Bronchial epithelial cell (primary cell): ENCODE data around the gene SYCP2. TPM values are rescaled to one million over a fixed set of nuclear protein-coding genes. Genes with fewer than 3 reads are reported as not detected.
"Not testable (repeated sequence)": the region's sequence is repeated elsewhere in the genome, so short reads cannot be mapped to it uniquely, and the experiment has no call there.

Experiments used
- DNase-seq: peaks from one replicate; pipeline ENCODE4 v3.0.0-alpha.2; 2010; ENCODE audit warnings: low read depth
- FAIRE-seq: peaks from 2 replicates; lab custom pipeline; 2011; peaks lifted over from hg19 to GRCh38; lab: Jason Lieb, UNC
- H3K27me3 ChIP-seq: 2 replicates; pipeline ENCODE4 v1.5.1; 2011; ENCODE audit warnings: low read length; ENCODE audit not compliant: control insufficient read depth, insufficient read depth
- H3K36me3 ChIP-seq: 2 replicates; pipeline ENCODE4 v1.5.1; 2011; ENCODE audit warnings: low read length; ENCODE audit not compliant: control insufficient read depth, insufficient read depth
- H3K4me3 ChIP-seq: 2 replicates; pipeline ENCODE4 v1.5.1; 2011; ENCODE audit warnings: mild to moderate bottlenecking, low read depth, low read length, control low read depth
- total RNA-seq: library from RNA; depleted of rRNA; stranded (reverse); fragments of >200 nt; gene quantifications from 2 replicates; pipeline ENCODE4 v1.2.1, GENCODE V29; 2014
- TF ChIP-seq, protein P1 (sequence below): IDR thresholded peaks from 2 replicates; pipeline ENCODE4 v1.5.1; 2011; ENCODE audit warnings: mild to moderate bottlenecking, moderate library complexity, low read length, control low read depth, inconsistent platforms; ENCODE audit not compliant: insufficient read depth, severe bottlenecking

SYCP2 gene
- total RNA-seq, 1 donor from 2014 or later = 0.26 TPM

DNA sequence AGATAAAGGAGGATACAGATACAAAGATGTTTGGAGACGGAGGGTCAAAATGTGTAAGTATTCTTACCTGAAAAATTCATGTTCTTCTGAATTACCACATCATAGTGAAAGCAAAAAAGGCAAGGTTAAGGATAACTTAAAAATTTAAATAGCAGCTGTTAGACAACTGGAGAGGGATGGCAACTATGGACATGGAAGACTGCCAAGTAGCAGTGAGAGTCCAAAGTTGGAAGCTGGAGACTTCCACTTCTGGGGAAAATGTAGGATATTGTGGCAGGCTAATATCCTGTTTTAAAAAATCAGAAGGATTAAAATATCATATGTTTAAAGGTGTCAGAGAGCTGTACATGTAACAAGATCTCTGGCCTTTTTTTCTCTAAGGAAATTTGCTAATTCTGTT, 29.8 kb downstream of the SYCP2 start:
- TF ChIP-seq, protein P1, sequence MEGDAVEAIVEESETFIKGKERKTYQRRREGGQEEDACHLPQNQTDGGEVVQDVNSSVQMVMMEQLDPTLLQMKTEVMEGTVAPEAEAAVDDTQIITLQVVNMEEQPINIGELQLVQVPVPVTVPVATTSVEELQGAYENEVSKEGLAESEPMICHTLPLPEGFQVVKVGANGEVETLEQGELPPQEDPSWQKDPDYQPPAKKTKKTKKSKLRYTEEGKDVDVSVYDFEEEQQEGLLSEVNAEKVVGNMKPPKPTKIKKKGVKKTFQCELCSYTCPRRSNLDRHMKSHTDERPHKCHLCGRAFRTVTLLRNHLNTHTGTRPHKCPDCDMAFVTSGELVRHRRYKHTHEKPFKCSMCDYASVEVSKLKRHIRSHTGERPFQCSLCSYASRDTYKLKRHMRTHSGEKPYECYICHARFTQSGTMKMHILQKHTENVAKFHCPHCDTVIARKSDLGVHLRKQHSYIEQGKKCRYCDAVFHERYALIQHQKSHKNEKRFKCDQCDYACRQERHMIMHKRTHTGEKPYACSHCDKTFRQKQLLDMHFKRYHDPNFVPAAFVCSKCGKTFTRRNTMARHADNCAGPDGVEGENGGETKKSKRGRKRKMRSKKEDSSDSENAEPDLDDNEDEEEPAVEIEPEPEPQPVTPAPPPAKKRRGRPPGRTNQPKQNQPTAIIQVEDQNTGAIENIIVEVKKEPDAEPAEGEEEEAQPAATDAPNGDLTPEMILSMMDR = no peak
- Histone ChIP-seq H3K36me3 (no peaks in the 10 kb centered on the region), H3K27me3 (no peaks in the 10 kb centered on the region), H3K4me3 (no peak overlapping the region)
- DNase-seq = no peak
- FAIRE-seq = no peak

DNA sequence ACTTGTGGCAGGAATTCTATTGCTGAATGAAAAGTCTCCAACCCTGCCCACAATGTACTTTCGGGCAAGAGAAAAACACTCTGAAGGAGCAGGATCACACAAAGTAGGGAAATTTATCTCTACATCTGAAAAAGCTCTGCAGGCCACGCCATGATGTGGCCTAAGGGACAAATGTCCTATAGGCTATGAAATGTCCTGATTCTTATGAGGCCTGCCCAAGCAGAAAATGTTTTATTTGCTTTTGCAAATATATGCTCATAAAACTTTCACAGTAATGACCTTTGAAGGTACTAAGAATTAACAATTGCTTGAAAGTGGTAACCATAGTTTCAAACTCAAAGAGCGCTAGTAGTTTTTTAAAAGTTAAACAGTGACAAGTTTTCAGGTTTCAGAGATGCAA, 31.0 kb downstream of the SYCP2 start:
- DNase-seq (no peak), FAIRE-seq (no peak)
- TF ChIP-seq, protein P1 = no peak
- H3K4me3 ChIP-seq = no peak overlapping the region
- H3K36me3 ChIP-seq = no peaks in the 10 kb centered on the region
- H3K27me3 ChIP-seq = no peaks in the 10 kb centered on the region

DNA sequence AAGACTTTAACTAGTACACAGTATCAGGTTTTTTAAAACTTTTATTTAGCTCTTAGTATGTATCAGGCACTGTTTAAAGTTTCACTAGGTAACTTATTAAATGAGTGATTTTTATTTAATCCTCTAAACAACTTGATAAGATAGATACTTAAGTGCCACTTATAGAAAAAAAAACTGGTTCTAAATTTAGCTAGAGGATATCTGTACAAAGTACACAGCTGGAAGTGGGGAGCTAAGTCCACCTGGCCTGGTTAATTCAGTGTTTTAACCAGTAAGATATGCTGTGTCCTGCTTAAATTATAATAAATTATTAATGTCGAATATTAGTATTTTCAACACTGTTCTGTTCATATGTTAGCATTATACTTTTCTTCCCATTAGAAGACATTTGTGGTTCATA, 37.5 kb downstream of the SYCP2 start:
- H3K4me3 ChIP-seq = no peak overlapping the region

DNA sequence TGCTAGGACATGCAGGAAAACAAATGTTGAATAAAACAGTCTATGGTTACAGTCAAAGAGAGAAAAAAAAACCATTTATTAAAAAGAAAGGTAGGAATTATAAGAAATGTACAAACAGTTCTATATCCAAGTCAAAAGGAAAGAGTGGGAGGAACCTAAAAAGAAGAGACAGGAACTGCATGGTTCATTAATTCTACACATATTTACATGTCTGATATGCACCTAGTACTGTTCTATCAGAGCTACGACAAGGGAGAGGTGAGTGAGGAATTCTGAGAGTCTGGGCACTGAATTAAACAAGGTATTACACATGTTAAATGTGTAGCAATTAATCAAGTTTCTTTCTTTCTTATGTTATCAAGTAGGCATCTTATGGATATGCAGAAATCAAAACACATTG, 41.9 kb downstream of the SYCP2 start:
- TF ChIP-seq, protein P1 = no peak
- H3K4me3 ChIP-seq = no peak overlapping the region
- DNase-seq = no peak
- FAIRE-seq = no peak
- H3K27me3 ChIP-seq = no peaks in the 10 kb centered on the region
- H3K36me3 ChIP-seq = no peaks in the 10 kb centered on the region

More for the DNA sequence above, 37.5 kb downstream of the SYCP2 start:
- DNase-seq (no peak), FAIRE-seq (no peak)
- Histone ChIP-seq H3K27me3 (no peaks in the 10 kb centered on the region), H3K36me3 (no peaks in the 10 kb centered on the region)
- TF ChIP-seq, protein P1 = no peak

DNA sequence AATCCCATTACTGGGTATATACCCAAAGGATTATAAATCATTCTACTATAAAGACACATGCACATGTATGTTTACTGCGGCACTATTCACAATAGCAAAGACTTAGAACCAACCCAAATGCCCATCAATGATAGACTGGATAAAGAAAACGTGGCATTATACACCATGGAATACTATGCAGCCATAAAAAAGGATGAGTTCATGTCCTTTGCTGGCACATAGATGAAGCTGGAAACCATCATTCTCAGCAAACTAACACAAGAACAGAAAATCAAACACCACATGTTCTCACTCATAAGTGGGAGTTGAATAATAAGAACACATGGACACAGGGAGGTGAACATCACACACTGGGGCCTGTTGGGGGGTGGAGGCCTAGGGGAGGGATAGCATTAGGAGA, 43.4 kb downstream of the SYCP2 start:
- H3K36me3 ChIP-seq, H3K27me3 ChIP-seq, FAIRE-seq, H3K4me3 ChIP-seq, DNase-seq: not testable (repeated sequence)

DNA sequence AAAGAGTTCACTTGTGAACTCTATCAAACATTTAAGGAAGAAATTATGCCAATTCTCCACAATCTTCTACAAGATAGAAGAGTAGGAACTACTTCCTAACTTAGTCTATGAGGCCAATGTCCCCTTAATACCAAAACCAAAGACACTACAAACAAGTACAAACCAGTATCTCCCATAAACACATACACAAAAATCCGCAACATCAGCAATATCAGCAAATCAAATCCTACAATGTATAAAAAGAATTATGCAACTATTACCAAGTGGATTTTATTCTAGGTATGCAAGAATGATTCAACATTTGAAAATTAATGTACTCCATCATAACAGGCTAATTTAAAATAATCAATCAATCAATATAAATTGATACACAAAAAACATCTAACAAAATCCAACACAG, 45.4 kb downstream of the SYCP2 start:
- Histone ChIP-seq H3K36me3 (no peaks in the 10 kb centered on the region), H3K27me3 (no peaks in the 10 kb centered on the region), H3K4me3 (no peak overlapping the region)
- DNase-seq (no peak), FAIRE-seq (no peak)
- TF ChIP-seq, protein P1 = no peak
